Loucy (cell line): ENCODE results near the gene HS3ST4.

Source experiments
- H2AFZ ChIP-seq: fragments of 200-600 bp; sonication (generic); 2 replicates; pipeline ENCODE4 v1.6.0; 2016; ENCODE audit warnings: antibody characterized with exemption, mild to moderate bottlenecking, low read length, moderate library complexity
- H3F3A ChIP-seq: fragments of 200-600 bp; 2 replicates; pipeline ENCODE4 v1.6.0; 2016; ENCODE audit warnings: antibody characterized with exemption, low read depth, mild to moderate bottlenecking
- H3K27me3 ChIP-seq: fragments of 200-600 bp; sonication (generic); 2 replicates; pipeline ENCODE4 v1.6.1; 2014; ENCODE audit warnings: low read length, mild to moderate bottlenecking; ENCODE audit not compliant: insufficient read depth, poor library complexity, severe bottlenecking
- H3K36me3 ChIP-seq: fragments of 200-600 bp; sonication (generic); 2 replicates; pipeline ENCODE4 v1.6.1; 2016; ENCODE audit warnings: low read length; ENCODE audit not compliant: insufficient read depth
- H3K4me1 ChIP-seq: fragments of 200-600 bp; sonication (generic); 2 replicates; pipeline ENCODE4 v1.5.1; 2014; ENCODE audit warnings: low read length, mild to moderate bottlenecking; ENCODE audit not compliant: insufficient read depth, poor library complexity, severe bottlenecking
- H3K4me2 ChIP-seq: fragments of 200-600 bp; sonication (generic); 2 replicates; pipeline ENCODE4 v1.6.0; 2014; ENCODE audit warnings: antibody characterized with exemption, low read length, low read depth, mild to moderate bottlenecking; ENCODE audit not compliant: poor library complexity, severe bottlenecking
- H3K4me3 ChIP-seq: fragments of 200-600 bp; sonication (generic); 2 replicates; pipeline ENCODE4 v1.5.1; 2014; ENCODE audit warnings: low read length, mild to moderate bottlenecking, mixed read lengths; ENCODE audit not compliant: poor library complexity, severe bottlenecking
- H3K79me2 ChIP-seq: fragments of 200-600 bp; sonication (generic); 2 replicates; pipeline ENCODE4 v1.6.1; 2014; ENCODE audit warnings: low read length; ENCODE audit not compliant: insufficient read depth
- H3K9ac ChIP-seq: fragments of 200-600 bp; sonication (generic); 2 replicates; pipeline ENCODE4 v1.6.0; 2014; ENCODE audit warnings: mild to moderate bottlenecking, low read depth, low read length, moderate library complexity; ENCODE audit not compliant: poor library complexity, severe bottlenecking
- H3K9me2 ChIP-seq: fragments of 200-600 bp; sonication (generic); replicated peaks from 2 replicates; pipeline ENCODE4 v1.6.1; 2016; ENCODE audit warnings: low read depth, low read length, mixed read lengths
- H3K9me3 ChIP-seq: fragments of 200-600 bp; sonication (generic); 2 replicates; pipeline ENCODE4 v1.6.1; 2014; ENCODE audit warnings: mild to moderate bottlenecking, antibody characterized with exemption, low read length, low read depth; ENCODE audit not compliant: insufficient read depth
- H4K20me1 ChIP-seq: fragments of 200-600 bp; sonication (generic); 2 replicates; pipeline ENCODE4 v1.6.0; 2014; ENCODE audit warnings: antibody characterized with exemption, low read length, mild to moderate bottlenecking; ENCODE audit not compliant: insufficient read depth, poor library complexity, severe bottlenecking
- EZH2phosphoT487 ChIP-seq: fragments of 200-600 bp; IDR thresholded peaks from 2 replicates; pipeline ENCODE4 v1.6.1; 2018; ENCODE audit warnings: antibody characterized with exemption, mild to moderate bottlenecking, moderate library complexity, borderline replicate concordance
- TF ChIP-seq, protein P1 (sequence below): fragments of 200-600 bp; sonication (generic); conservative IDR thresholded peaks from 2 replicates; pipeline ENCODE4 v1.5.1; 2014; ENCODE audit warnings: mild to moderate bottlenecking, antibody characterized with exemption, low read length

The HS3ST4 gene

DNA sequence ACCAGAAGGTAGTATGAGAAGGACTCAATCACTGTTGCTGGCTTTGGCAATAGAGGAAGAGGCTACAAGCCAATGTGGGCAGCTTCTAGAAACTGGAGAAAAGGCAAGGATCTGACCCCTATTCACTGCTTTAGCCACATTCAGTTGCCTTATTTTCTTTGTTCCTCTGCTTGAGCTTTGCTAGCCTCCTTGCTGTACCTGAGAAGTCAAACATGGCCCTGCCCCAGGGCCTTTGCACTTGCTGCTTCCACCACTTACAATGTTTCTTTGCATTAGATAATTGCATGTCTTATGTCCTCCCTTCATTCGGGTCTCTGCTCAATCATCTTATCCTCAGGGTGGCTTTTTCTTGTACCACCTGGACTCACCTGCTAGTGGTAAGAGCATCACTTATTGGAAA, 15.8 kb downstream of the HS3ST4 start:
- H3K4me1 ChIP-seq = no peaks in the 10 kb centered on the region
- no peak overlapping the region for H3K9ac ChIP-seq
- H3K36me3 ChIP-seq = no peaks in the 10 kb centered on the region
- H3F3A ChIP-seq = no peaks in the 10 kb centered on the region
- no peaks in the 10 kb centered on the region for H3K9me2 ChIP-seq
- H2AFZ ChIP-seq = no peak overlapping the region
- H3K9me3 ChIP-seq = no peaks in the 10 kb centered on the region
- TF ChIP-seq, protein P1, sequence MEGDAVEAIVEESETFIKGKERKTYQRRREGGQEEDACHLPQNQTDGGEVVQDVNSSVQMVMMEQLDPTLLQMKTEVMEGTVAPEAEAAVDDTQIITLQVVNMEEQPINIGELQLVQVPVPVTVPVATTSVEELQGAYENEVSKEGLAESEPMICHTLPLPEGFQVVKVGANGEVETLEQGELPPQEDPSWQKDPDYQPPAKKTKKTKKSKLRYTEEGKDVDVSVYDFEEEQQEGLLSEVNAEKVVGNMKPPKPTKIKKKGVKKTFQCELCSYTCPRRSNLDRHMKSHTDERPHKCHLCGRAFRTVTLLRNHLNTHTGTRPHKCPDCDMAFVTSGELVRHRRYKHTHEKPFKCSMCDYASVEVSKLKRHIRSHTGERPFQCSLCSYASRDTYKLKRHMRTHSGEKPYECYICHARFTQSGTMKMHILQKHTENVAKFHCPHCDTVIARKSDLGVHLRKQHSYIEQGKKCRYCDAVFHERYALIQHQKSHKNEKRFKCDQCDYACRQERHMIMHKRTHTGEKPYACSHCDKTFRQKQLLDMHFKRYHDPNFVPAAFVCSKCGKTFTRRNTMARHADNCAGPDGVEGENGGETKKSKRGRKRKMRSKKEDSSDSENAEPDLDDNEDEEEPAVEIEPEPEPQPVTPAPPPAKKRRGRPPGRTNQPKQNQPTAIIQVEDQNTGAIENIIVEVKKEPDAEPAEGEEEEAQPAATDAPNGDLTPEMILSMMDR = no peak
- TF ChIP-seq EZH2phosphoT487 = no peak
- no peaks in the 10 kb centered on the region for H4K20me1 ChIP-seq
- H3K27me3 ChIP-seq = no peaks in the 10 kb centered on the region
- H3K4me3 ChIP-seq = no peak overlapping the region
- no peak overlapping the region for H3K4me2 ChIP-seq
- no peaks in the 10 kb centered on the region for H3K79me2 ChIP-seq

DNA sequence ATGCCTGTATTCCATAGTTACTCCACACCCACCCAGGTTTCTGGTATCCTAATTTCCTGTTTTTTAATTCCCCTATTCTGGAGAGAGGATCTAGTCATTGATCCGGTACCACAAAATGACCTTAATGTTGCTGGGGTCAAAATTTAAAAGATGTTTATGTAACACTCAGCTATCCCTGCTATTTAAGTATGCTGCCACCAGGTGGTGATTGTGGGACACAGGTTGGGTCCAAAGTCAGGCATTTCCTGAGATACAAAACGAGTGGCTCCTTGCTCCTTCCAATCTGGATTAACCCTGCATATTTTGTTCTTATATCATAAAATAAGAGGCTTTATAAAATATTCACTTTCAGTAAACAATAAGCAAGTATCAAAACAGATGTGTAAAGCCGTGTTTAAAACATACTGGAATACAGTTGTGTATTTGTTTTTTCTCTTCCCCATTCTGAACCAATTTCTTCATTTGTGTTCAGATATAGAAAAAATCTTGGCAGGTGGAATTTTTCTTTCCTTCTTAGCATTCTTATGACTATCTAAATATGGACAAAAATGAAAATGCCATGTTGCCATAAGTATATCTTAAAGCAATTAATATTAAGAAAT, 16.3 kb downstream of the HS3ST4 start:
- H3K36me3 ChIP-seq = no peaks in the 10 kb centered on the region
- no peaks in the 10 kb centered on the region for H3K4me1 ChIP-seq
- no peaks in the 10 kb centered on the region for H4K20me1 ChIP-seq
- no peaks in the 10 kb centered on the region for H3K9me2 ChIP-seq
- H3F3A ChIP-seq = no peaks in the 10 kb centered on the region
- no peak for TF ChIP-seq EZH2phosphoT487
- TF ChIP-seq, protein P1 = peak; percentile 63
- H3K9me3 ChIP-seq = no peaks in the 10 kb centered on the region
- no peak overlapping the region for H3K9ac ChIP-seq
- H3K4me2 ChIP-seq = no peak overlapping the region
- no peak overlapping the region for H2AFZ ChIP-seq
- no peaks in the 10 kb centered on the region for H3K79me2 ChIP-seq
- no peak overlapping the region for H3K4me3 ChIP-seq
- no peaks in the 10 kb centered on the region for H3K27me3 ChIP-seq

DNA sequence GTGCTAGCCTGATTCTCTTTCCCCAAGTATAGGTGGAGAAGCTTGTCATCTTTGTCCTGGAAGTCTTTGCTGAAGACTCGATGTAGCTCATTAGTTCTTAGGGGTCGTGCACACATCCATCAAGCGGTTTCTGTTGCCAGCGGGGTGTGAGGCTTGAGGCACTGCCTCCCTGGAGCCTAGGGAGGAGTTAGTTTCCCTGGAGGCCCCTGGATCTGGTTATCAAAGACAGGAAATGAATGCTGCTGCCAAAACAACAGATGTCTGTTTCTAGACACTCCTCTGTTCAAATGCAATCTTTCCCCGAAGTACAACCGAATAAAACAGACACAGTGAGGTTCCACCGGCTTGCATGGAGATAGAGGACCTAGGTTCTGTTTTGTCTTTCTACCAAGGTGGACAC, 17.5 kb downstream of the HS3ST4 start:
- no peaks in the 10 kb centered on the region for H3K9me3 ChIP-seq
- H3K36me3 ChIP-seq = no peaks in the 10 kb centered on the region
- no peak overlapping the region for H3K9ac ChIP-seq
- no peaks in the 10 kb centered on the region for H3F3A ChIP-seq
- H2AFZ ChIP-seq = no peak overlapping the region
- H3K4me1 ChIP-seq = no peaks in the 10 kb centered on the region
- TF ChIP-seq, protein P1 = no peak
- no peak for TF ChIP-seq EZH2phosphoT487
- H3K4me3 ChIP-seq = no peak overlapping the region
- no peaks in the 10 kb centered on the region for H4K20me1 ChIP-seq
- no peaks in the 10 kb centered on the region for H3K27me3 ChIP-seq
- no peaks in the 10 kb centered on the region for H3K9me2 ChIP-seq
- no peaks in the 10 kb centered on the region for H3K79me2 ChIP-seq
- no peak overlapping the region for H3K4me2 ChIP-seq
